Activated T-cell treated with anti-CD3 and anti-CD28 coated beads, Interleukin-2, amount 50 U/mL, for 48 hours (primary cell): ENCODE results near the gene TBXA2R.

Source experiments
- DNase-seq, 2 experiments: peaks; one replicate each; pipeline ENCODE4 v3.0.0-alpha.2; 2020

The TBXA2R gene

GRCh38 chr19:3550947-3551791 lies 55.5 kb downstream of the TBXA2R start:
- DNase-seq = no peak

- DNase-seq = no peak
Measured at GRCh38 chr19:3549816-3550215, 56.9 kb downstream of the TBXA2R start.

GRCh38 chr19:3548606-3549005 lies 58.1 kb downstream of the TBXA2R start:
- no peak for DNase-seq

GRCh38 chr19:3547767-3548282 lies 58.9 kb downstream of the TBXA2R start:
- no peak for DNase-seq

- DNase-seq = peak; percentile 64 to 68
Measured at GRCh38 chr19:3547301-3547731, 59.4 kb downstream of the TBXA2R start.

GRCh38 chr19:3546119-3546518 lies 60.6 kb downstream of the TBXA2R start:
- no peak for DNase-seq

- DNase-seq = no peak
Measured at GRCh38 chr19:3545669-3546034, 61.0 kb downstream of the TBXA2R start.

- peak; percentile 92 to 94 for DNase-seq
Measured at GRCh38 chr19:3544742-3545668, 61.7 kb downstream of the TBXA2R start.
